ENCODE measurements around the gene LEFTY1.

Gene LEFTY1

GRCh38 chr1:225873281-225873850, 15.6 kb downstream of the LEFTY1 start:
- no peak for DNase-seq

- no peak for DNase-seq
These were observed 16.9 kb downstream of the LEFTY1 start for GRCh38 chr1:225872075-225872430.

GRCh38 chr1:225871359-225872074, 17.4 kb downstream of the LEFTY1 start:
- DNase-seq = no peak

GRCh38 chr1:225870911-225871310, 18.0 kb downstream of the LEFTY1 start:
- DNase-seq = peak in 6 of 56 donors; percentile 16 to 45 (median 28)

GRCh38 chr1:225868631-225869330, 20.2 kb downstream of the LEFTY1 start:
- no peak for DNase-seq

- DNase-seq = no peak
These were observed 22.0 kb downstream of the LEFTY1 start for GRCh38 chr1:225866981-225867380.

GRCh38 chr1:225866061-225866837, 22.7 kb downstream of the LEFTY1 start:
- no peak for DNase-seq

- no peak for DNase-seq
These were observed 23.4 kb downstream of the LEFTY1 start for GRCh38 chr1:225865514-225865913.

GRCh38 chr1:225863167-225863566, 25.8 kb downstream of the LEFTY1 start:
- no peak for DNase-seq

- DNase-seq = no peak
These were observed 26.4 kb downstream of the LEFTY1 start for GRCh38 chr1:225862581-225862950.

GRCh38 chr1:225861834-225862580, 26.9 kb downstream of the LEFTY1 start:
- DNase-seq = no peak

GRCh38 chr1:225860876-225861441, 28.0 kb downstream of the LEFTY1 start:
- no peak for DNase-seq

GRCh38 chr1:225860107-225860506, 28.8 kb downstream of the LEFTY1 start:
- no peak for DNase-seq

GRCh38 chr1:225859151-225859550, 29.8 kb downstream of the LEFTY1 start:
- no peak for DNase-seq

- peak in 19 of 56 donors; percentile 14 to 72 (median 44) for DNase-seq
These were observed 31.7 kb downstream of the LEFTY1 start for GRCh38 chr1:225857256-225857655.

- peak in 6 of 56 donors; percentile 15 to 44 (median 28) for DNase-seq
These were observed 33.2 kb downstream of the LEFTY1 start for GRCh38 chr1:225855503-225856300.

GRCh38 chr1:225853441-225853840, 35.5 kb downstream of the LEFTY1 start:
- no peak for DNase-seq

- DNase-seq = no peak
These were observed 36.4 kb downstream of the LEFTY1 start for GRCh38 chr1:225852413-225853124.

- no peak for DNase-seq
These were observed 37.1 kb downstream of the LEFTY1 start for GRCh38 chr1:225851805-225852204.

Data from amygdala (tissue), 56 donors.